ENCODE results near the gene SPRY4.

GRCh38 chr5:142292249-142292648 is 32.6 kb downstream of the SPRY4 start:
- no peak for TF ChIP-seq CTCF (IDR thresholded peaks at IDR 0.05; ENCODE audit: low read depth, low read length)
- TF ChIP-seq POLR2A (IDR thresholded peaks at IDR 0.05; ENCODE audit: extremely low read depth, insufficient read length), result no peak
- no peak for TF ChIP-seq MAX (IDR thresholded peaks at IDR 0.05; ENCODE audit: low read depth, low read length)
- no peak for TF ChIP-seq MYC (IDR thresholded peaks at IDR 0.05; ENCODE audit: low read depth, low read length)
